ENCODE data around the gene SINHCAF.
A peak's percentile ranks its signal among the peaks of the same experiment; 100 is the strongest.

SINHCAF gene

DNA sequence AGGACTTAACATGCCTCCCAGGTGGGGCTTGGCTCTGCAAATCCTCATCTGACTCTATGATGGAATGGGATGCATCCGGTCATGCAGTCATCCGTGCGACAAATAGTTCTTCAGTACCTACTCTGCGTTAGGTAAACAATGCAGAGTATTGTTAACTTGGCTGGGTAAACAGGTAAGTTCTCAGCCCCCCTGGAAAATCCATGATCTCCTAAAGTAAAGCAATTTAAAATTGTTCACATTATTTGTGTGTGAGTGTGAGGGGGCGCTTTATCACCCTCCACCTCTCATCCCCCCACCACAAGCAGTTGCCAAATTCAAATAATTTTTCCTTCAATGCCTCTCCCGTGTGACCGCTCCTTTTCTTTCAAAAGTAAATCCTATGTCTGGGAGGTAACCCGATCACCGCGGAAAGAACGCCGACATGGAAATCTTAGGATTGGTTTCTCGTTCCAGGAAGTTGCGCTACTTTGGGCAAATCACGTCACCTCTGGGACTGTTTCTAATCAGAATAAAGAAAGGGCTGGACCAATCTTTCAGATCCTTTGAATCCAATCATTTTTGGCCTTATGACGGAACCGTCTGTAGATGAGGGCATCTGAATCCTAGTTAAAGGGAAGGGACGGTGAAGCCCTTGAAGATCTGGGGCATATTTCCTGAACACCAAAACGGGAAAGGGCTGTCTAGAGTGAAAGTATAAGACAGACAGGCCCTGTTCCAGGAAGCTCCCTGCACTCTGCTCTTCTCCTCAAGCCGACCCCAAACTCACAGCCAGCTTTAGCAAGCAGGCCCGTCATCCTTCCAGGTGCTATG is 44.0 kb upstream of the SINHCAF start:
- H2AK5ac ChIP-seq (ENCODE audit: low read length, severe bottlenecking) = no peak overlapping the region
- no peak overlapping the region for H3K23ac ChIP-seq (ENCODE audit: low read length in 2 of 2)
- no peak overlapping the region for H3K14ac ChIP-seq (ENCODE audit: low read length in 2 of 2)
- H3K9me3 ChIP-seq (ENCODE audit: control insufficient read depth, low read length) = no peaks in the 10 kb centered on the region
- H3K4ac ChIP-seq (ENCODE audit: low read depth in 1 of 2, low read length in 2 of 2) = peak overlapping the region; percentile 75 to 78
- H3K27me3 ChIP-seq (ENCODE audit: control insufficient read depth in 1 of 2, insufficient read depth in 1 of 2, low read length in 2 of 2) = no peaks in the 10 kb centered on the region
- peak overlapping the region; percentile 83 for H4K91ac ChIP-seq (ENCODE audit: low read length)
- H3K36me3 ChIP-seq (ENCODE audit: control insufficient read depth in 1 of 2, insufficient read depth in 2 of 2, low read depth in 1 of 2, low read length in 2 of 2) = no peaks in the 10 kb centered on the region
- no peaks in the 10 kb centered on the region for H3K79me1 ChIP-seq (replicated peaks; ENCODE audit: low read length, poor library complexity, severe bottlenecking)
- peak overlapping the region; percentile 86 to 96 for H3K18ac ChIP-seq (ENCODE audit: low read depth in 1 of 2, low read length in 2 of 2)
- peak; percentile 50 for DNase-seq
- peak overlapping the region; percentile 98 for H4K8ac ChIP-seq (ENCODE audit: low read length)
- H3K4me3 ChIP-seq (ENCODE audit: insufficient read depth in 1 of 2, low read depth in 1 of 2, low read length in 2 of 2) = peak overlapping the region in 1 of 2 experiments; percentile 71
- no peak overlapping the region for H3K27ac ChIP-seq (ENCODE audit: low read length, poor library complexity, severe bottlenecking)
- H3K4me2 ChIP-seq (ENCODE audit: low read length, poor library complexity, severe bottlenecking) = no peak overlapping the region
- 38% methylated on average over 21 of the region's 21 CpGs for WGBS
- H2BK12ac ChIP-seq (ENCODE audit: low read length in 2 of 2) = peak overlapping the region; percentile 63 to 78
- H3K9ac ChIP-seq (ENCODE audit: low read length) = peak overlapping the region; percentile 85
- no peak overlapping the region for H2BK5ac ChIP-seq (ENCODE audit: low read depth, low read length, poor library complexity, severe bottlenecking)
- peaks cover 2% of the 10 kb centered on the region for H3K4me1 ChIP-seq (ENCODE audit: control insufficient read depth, insufficient read depth, low read depth, low read length)
- H2BK120ac ChIP-seq (ENCODE audit: low read depth, low read length) = peak overlapping the region; percentile 81
- H2BK15ac ChIP-seq (ENCODE audit: low read depth, poor library complexity, severe bottlenecking) = peak overlapping the region; percentile 69
- peak overlapping the region; percentile 80 for H2AFZ ChIP-seq (ENCODE audit: low read depth, low read length)

DNA sequence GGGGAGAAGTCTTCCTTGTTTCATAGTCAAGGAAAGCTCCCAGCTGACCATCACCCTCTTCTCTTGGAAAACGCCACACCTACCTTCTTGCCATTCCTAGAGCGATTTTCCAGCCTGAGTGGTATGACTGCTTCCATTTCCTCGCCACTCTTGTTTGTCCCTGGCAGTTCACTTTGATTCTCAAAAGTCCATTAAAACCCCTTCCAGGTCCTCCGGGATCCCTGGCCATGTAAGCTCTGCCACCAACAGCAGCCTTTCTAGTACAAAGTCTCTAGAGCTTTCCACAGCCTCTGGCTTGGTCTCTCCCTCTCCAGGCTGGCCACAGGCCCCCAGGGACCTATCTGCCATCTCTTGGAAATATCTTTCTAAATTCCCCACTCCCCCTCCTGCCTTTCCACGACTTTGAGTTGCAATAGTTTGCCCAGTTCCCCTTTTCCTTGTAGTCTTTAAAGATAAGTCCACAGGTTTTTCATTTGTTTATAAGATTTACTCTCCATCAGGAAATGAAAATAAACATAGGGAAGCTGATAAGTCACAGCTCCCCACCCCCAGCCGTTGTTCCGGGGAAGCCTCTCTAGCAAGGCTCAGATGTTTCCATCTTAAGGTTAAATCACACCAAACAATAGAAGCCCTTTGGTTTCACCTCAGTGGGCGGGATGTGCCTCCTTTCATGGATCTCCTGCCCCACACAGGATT is 42.9 kb upstream of the SINHCAF start:
- H3K23ac ChIP-seq (ENCODE audit: low read length in 2 of 2) = no peak overlapping the region
- WGBS = 31% methylated on average over 7 of the region's 8 CpGs
- H2AFZ ChIP-seq (ENCODE audit: low read depth, low read length) = no peak overlapping the region
- H3K18ac ChIP-seq (ENCODE audit: low read depth in 1 of 2, low read length in 2 of 2) = peak overlapping the region in 1 of 2 experiments; percentile 80
- H3K27me3 ChIP-seq (ENCODE audit: control insufficient read depth in 1 of 2, insufficient read depth in 1 of 2, low read length in 2 of 2) = peaks cover 0 to 2% of the 10 kb centered on the region in 2 experiments
- no peak overlapping the region for H2AK5ac ChIP-seq (ENCODE audit: low read length, severe bottlenecking)
- no peak overlapping the region for H2BK5ac ChIP-seq (ENCODE audit: low read depth, low read length, poor library complexity, severe bottlenecking)
- peak overlapping the region in 1 of 2 experiments; percentile 79 for H3K4ac ChIP-seq (ENCODE audit: low read depth in 1 of 2, low read length in 2 of 2)
- H2BK12ac ChIP-seq (ENCODE audit: low read length in 2 of 2) = peak overlapping the region in 1 of 2 experiments; percentile 82
- no peak overlapping the region for H3K4me3 ChIP-seq (ENCODE audit: insufficient read depth in 1 of 2, low read depth in 1 of 2, low read length in 2 of 2)
- no peak overlapping the region for H4K91ac ChIP-seq (ENCODE audit: low read length)
- peaks cover 2% of the 10 kb centered on the region for H3K4me1 ChIP-seq (ENCODE audit: control insufficient read depth, insufficient read depth, low read depth, low read length)
- no peak overlapping the region for H2BK120ac ChIP-seq (ENCODE audit: low read depth, low read length)
- H4K8ac ChIP-seq (ENCODE audit: low read length) = peak overlapping the region; percentile 55
- H3K4me2 ChIP-seq (ENCODE audit: low read length, poor library complexity, severe bottlenecking) = no peak overlapping the region
- H3K36me3 ChIP-seq (ENCODE audit: control insufficient read depth in 1 of 2, insufficient read depth in 2 of 2, low read depth in 1 of 2, low read length in 2 of 2) = no peaks in the 10 kb centered on the region
- H3K79me1 ChIP-seq (replicated peaks; ENCODE audit: low read length, poor library complexity, severe bottlenecking) = no peaks in the 10 kb centered on the region
- H2BK15ac ChIP-seq (ENCODE audit: low read depth, poor library complexity, severe bottlenecking) = no peak overlapping the region
- H3K9me3 ChIP-seq (ENCODE audit: control insufficient read depth, low read length) = no peaks in the 10 kb centered on the region
- H3K14ac ChIP-seq (ENCODE audit: low read length in 2 of 2) = no peak overlapping the region
- peak; percentile 36 for DNase-seq
- H3K9ac ChIP-seq (ENCODE audit: low read length) = no peak overlapping the region
- H3K27ac ChIP-seq (ENCODE audit: low read length, poor library complexity, severe bottlenecking) = no peak overlapping the region

DNA sequence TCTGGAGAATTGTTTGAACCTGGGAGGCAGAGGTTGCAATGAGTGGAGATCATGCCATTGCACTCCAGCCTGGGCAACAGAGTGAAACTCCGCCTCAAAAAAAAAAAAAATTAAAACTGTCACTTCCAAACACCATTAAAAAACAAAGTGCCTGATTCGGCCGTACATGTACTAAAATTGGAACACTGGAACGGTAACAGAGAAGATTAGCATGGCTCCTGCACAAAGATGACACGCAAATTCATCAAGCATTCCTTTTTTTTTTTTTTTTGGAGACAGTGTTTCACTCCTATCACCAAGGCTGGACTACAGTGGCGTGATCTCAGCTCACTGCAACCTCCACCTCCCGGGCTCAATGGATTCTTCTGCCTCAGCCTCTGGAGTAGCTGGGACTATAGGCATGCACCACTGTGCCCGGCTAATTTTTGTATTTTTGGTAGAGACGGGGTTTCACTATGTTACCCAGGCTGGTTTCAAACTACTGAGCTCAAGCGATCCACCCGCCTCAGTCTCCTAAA is 40.2 kb upstream of the SINHCAF start:
- Histone ChIP-seq H2BK12ac (ENCODE audit: low read length in 2 of 2) (no peak overlapping the region), H3K9ac (ENCODE audit: low read length) (no peak overlapping the region), H3K27me3 (ENCODE audit: control insufficient read depth in 1 of 2, insufficient read depth in 1 of 2, low read length in 2 of 2) (peaks cover 0 to 3% of the 10 kb centered on the region in 2 experiments), H3K4me3 (ENCODE audit: insufficient read depth in 1 of 2, low read depth in 1 of 2, low read length in 2 of 2) (no peak overlapping the region), H3K4me2 (ENCODE audit: low read length, poor library complexity, severe bottlenecking) (no peak overlapping the region), H4K91ac (ENCODE audit: low read length) (no peak overlapping the region), H2AFZ (ENCODE audit: low read depth, low read length) (no peak overlapping the region), H3K4ac (ENCODE audit: low read depth in 1 of 2, low read length in 2 of 2) (no peak overlapping the region), H4K8ac (ENCODE audit: low read length) (no peak overlapping the region), H3K4me1 (ENCODE audit: control insufficient read depth, insufficient read depth, low read depth, low read length) (peaks cover 11% of the 10 kb centered on the region), H2BK5ac (ENCODE audit: low read depth, low read length, poor library complexity, severe bottlenecking) (no peak overlapping the region), H3K79me1 (replicated peaks; ENCODE audit: low read length, poor library complexity, severe bottlenecking) (no peaks in the 10 kb centered on the region), H2AK5ac (ENCODE audit: low read length, severe bottlenecking) (no peak overlapping the region), H2BK15ac (ENCODE audit: low read depth, poor library complexity, severe bottlenecking) (no peak overlapping the region), H3K23ac (ENCODE audit: low read length in 2 of 2) (no peak overlapping the region), H3K27ac (ENCODE audit: low read length, poor library complexity, severe bottlenecking) (no peak overlapping the region), H3K9me3 (ENCODE audit: control insufficient read depth, low read length) (no peaks in the 10 kb centered on the region), H2BK120ac (ENCODE audit: low read depth, low read length) (no peak overlapping the region), H3K36me3 (ENCODE audit: control insufficient read depth in 1 of 2, insufficient read depth in 2 of 2, low read depth in 1 of 2, low read length in 2 of 2) (no peaks in the 10 kb centered on the region), H3K14ac (ENCODE audit: low read length in 2 of 2) (no peak overlapping the region), H3K18ac (ENCODE audit: low read depth in 1 of 2, low read length in 2 of 2) (no peak overlapping the region)
- DNase-seq = no peak
- WGBS = 96% methylated on average over 11 of the region's 11 CpGs

DNA sequence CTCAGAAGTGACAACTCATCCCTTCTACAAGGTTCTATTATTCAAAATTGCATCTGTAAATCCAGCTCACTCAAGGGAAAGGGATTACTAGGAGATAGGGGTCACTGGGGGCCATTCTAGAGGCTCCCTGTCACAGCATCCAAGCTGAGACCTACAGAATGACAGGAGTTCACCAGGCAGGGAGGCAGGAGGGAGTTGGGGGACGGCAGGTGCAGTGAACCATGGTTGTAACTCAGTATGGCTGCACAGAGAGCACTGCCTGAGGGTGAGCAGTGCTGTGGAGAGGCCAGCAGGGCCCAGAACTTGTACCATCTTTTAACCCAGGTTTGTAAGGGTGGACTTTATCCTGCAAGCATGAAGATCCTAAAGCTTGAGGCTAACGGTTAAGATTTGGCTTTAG is 37.9 kb upstream of the SINHCAF start:
- H2BK120ac ChIP-seq (ENCODE audit: low read depth, low read length) = no peak overlapping the region
- H3K18ac ChIP-seq (ENCODE audit: low read depth in 1 of 2, low read length in 2 of 2) = peak overlapping the region in 1 of 2 experiments; percentile 75
- no peak overlapping the region for H4K8ac ChIP-seq (ENCODE audit: low read length)
- no peak overlapping the region for H2AK5ac ChIP-seq (ENCODE audit: low read length, severe bottlenecking)
- no peak overlapping the region for H4K91ac ChIP-seq (ENCODE audit: low read length)
- no peak overlapping the region for H2AFZ ChIP-seq (ENCODE audit: low read depth, low read length)
- H3K4me1 ChIP-seq (ENCODE audit: control insufficient read depth, insufficient read depth, low read depth, low read length) = peaks cover 8% of the 10 kb centered on the region
- H3K14ac ChIP-seq (ENCODE audit: low read length in 2 of 2) = no peak overlapping the region
- no peak overlapping the region for H2BK15ac ChIP-seq (ENCODE audit: low read depth, poor library complexity, severe bottlenecking)
- H3K9ac ChIP-seq (ENCODE audit: low read length) = no peak overlapping the region
- no peak for DNase-seq
- no peak overlapping the region for H2BK12ac ChIP-seq (ENCODE audit: low read length in 2 of 2)
- H3K4me2 ChIP-seq (ENCODE audit: low read length, poor library complexity, severe bottlenecking) = no peak overlapping the region
- no peaks in the 10 kb centered on the region for H3K9me3 ChIP-seq (ENCODE audit: control insufficient read depth, low read length)
- H3K23ac ChIP-seq (ENCODE audit: low read length in 2 of 2) = no peak overlapping the region
- no peak overlapping the region for H3K27ac ChIP-seq (ENCODE audit: low read length, poor library complexity, severe bottlenecking)
- H3K4me3 ChIP-seq (ENCODE audit: insufficient read depth in 1 of 2, low read depth in 1 of 2, low read length in 2 of 2) = no peak overlapping the region
- H2BK5ac ChIP-seq (ENCODE audit: low read depth, low read length, poor library complexity, severe bottlenecking) = no peak overlapping the region
- no peak overlapping the region for H3K4ac ChIP-seq (ENCODE audit: low read depth in 1 of 2, low read length in 2 of 2)
- WGBS = 94% methylated on average over 2 of the region's 2 CpGs
- no peaks in the 10 kb centered on the region for H3K36me3 ChIP-seq (ENCODE audit: control insufficient read depth in 1 of 2, insufficient read depth in 2 of 2, low read depth in 1 of 2, low read length in 2 of 2)
- H3K27me3 ChIP-seq (ENCODE audit: control insufficient read depth in 1 of 2, insufficient read depth in 1 of 2, low read length in 2 of 2) = peaks cover 0 to 3% of the 10 kb centered on the region in 2 experiments
- no peaks in the 10 kb centered on the region for H3K79me1 ChIP-seq (replicated peaks; ENCODE audit: low read length, poor library complexity, severe bottlenecking)
